HUES64 (cell line): Measurements from ENCODE around the gene RPGRIP1.
"Not testable (repeated sequence)": the region's sequence is repeated elsewhere in the genome, so short reads cannot be mapped to it uniquely, and the experiment has no call there.

Source experiments
- H3K27ac ChIP-seq: 2 replicates; pipeline ENCODE4 v1.7.0; 2013; ENCODE audit warnings: low read depth, low read length, inconsistent platforms
- H3K27me3 ChIP-seq: 2 replicates; pipeline ENCODE4 v1.6.1; 2013; ENCODE audit warnings: mild to moderate bottlenecking, low read length; ENCODE audit not compliant: insufficient read depth
- H3K36me3 ChIP-seq: 2 replicates; pipeline ENCODE4 v1.6.1; 2013; ENCODE audit warnings: mild to moderate bottlenecking, low read length; ENCODE audit not compliant: insufficient read depth
- H3K4me1 ChIP-seq: 2 replicates; pipeline ENCODE4 v1.6.1; 2013; ENCODE audit warnings: mild to moderate bottlenecking, low read length, moderate library complexity; ENCODE audit not compliant: insufficient read depth
- H3K4me3 ChIP-seq: 2 replicates; pipeline ENCODE4 v1.5.1; 2013; ENCODE audit warnings: mild to moderate bottlenecking, low read length, moderate library complexity
- H3K9ac ChIP-seq: 2 replicates; pipeline ENCODE4 v1.6.1; 2013; ENCODE audit warnings: mild to moderate bottlenecking, low read depth, low read length
- H3K9me3 ChIP-seq: 2 replicates; pipeline ENCODE4 v1.6.1; 2013; ENCODE audit warnings: low read depth, low read length; ENCODE audit not compliant: insufficient read depth
- WGBS: fragments of 150-250, 120-280 bp; methylation state at CpG from one replicate; pipeline ENCODE4 v1.1.7; 2013; ENCODE audit warnings: missing lambda C conversion rate; 5-methylcytosine and 5-hydroxymethylcytosine counted together

Gene RPGRIP1

DNA sequence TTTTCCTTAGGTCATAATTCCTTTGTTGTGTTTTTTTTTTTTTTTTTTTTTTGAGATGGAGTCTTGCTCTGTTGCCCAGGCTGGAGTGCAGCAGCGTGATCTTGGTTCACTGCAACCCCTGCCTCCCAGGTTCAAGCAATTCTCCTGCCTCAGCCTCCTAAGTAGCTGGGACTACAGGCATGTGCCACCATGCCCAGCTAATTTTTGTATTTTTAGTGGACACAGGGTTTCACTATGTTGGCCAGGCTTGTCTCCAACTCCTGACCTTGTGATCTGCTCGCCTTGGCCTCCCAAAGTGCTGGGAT lies 22.9 kb downstream of the RPGRIP1 start:
- 99% methylated on average over 2 of the region's 2 CpGs for WGBS
- H3K4me3 ChIP-seq, H3K9ac ChIP-seq, H3K9me3 ChIP-seq, H3K27ac ChIP-seq, H3K36me3 ChIP-seq: not testable (repeated sequence)
- peaks cover 10% of the 10 kb centered on the region for H3K4me1 ChIP-seq
- peaks cover 13% of the 10 kb centered on the region for H3K27me3 ChIP-seq

DNA sequence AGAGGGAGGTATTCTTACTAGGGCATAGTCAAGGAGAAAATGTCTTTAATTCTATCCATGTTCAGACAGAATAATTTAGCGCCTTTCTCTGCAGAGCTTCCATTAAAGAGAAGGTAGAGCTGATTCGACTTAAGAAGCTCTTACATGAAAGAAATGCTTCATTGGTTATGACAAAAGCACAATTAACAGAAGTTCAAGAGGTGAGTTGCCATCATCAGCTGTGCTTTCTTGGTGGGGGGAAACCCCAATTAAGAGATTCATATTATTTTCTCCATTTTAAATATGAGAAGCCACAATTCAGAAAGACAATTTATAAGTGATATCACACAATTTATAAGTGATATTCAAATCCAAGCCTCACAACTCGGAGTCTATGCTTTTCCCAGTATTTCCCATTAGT lies 27.8 kb downstream of the RPGRIP1 start:
- WGBS = 90% methylated on average over 2 of the region's 3 CpGs
- peak overlapping the region; percentile 67 for H3K4me3 ChIP-seq
- H3K27me3 ChIP-seq = no peaks in the 10 kb centered on the region
- no peaks in the 10 kb centered on the region for H3K36me3 ChIP-seq
- peak overlapping the region; percentile 90 for H3K27ac ChIP-seq
- no peaks in the 10 kb centered on the region for H3K9me3 ChIP-seq
- H3K9ac ChIP-seq = peak overlapping the region; percentile 94
- peaks cover 21% of the 10 kb centered on the region for H3K4me1 ChIP-seq

DNA sequence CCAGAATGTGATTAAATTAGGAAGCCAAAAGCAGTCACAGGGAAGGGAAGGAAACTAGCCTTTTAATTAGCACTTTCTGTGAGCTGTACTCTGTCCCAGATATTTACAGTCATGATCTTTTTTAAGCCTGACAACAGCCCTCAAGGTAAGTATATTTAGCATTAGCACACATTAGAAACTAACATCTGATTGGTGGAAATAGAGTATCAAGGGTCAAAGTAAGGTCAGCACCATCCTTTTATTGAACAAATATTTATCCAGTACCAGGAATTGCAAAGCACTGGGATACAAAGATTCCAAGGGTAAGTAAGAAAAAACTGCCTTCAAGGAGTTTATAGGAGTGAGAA lies 28.2 kb downstream of the RPGRIP1 start:
- Histone ChIP-seq H3K27me3 (no peaks in the 10 kb centered on the region), H3K9me3 (no peaks in the 10 kb centered on the region), H3K4me1 (peaks cover 21% of the 10 kb centered on the region), H3K4me3 (peak overlapping the region; percentile 67), H3K9ac (peak overlapping the region; percentile 94), H3K36me3 (no peaks in the 10 kb centered on the region), H3K27ac (peak overlapping the region; percentile 90)

DNA sequence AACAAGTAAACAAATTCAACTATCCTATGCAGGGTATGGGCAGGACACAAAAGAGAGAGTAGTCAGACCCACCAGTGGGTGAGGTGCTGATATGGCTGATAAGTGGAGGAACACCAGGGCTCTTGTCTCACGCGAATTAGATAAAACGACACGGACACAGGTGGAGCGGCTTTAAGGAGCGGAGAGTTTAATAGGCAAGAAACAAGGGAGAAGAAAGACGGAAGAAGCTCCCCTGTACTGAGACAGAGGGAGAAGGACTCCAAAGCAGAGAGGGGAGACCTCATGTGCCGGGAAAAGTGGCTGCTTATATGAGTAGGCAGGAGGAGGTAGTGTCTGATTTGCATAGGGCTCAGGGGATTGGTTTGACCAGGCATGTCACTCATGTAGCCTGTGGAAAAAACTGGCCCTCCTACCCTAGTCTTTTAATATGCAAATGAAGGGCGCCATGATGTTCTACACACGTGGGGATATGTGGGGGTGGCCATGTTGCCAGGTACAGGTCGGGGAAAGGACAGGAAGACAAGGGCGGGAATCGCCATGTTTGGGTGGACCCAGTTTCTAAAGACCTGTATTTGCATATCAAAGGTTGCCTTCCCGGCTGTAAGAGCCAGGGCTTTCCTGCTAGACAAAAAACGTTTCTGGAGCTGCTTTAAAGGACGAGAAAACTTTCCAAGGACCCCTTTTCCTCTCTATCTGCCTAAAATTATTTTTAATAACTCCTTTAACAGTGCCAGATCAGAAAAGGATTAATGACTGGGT lies 28.8 kb downstream of the RPGRIP1 start:
- Histone ChIP-seq H3K4me3 (peak overlapping the region; percentile 67), H3K27ac (peak overlapping the region; percentile 93), H3K27me3 (no peaks in the 10 kb centered on the region), H3K9ac (peak overlapping the region; percentile 94), H3K36me3 (no peaks in the 10 kb centered on the region), H3K4me1 (peaks cover 21% of the 10 kb centered on the region), H3K9me3 (no peaks in the 10 kb centered on the region)
- under 1% methylated on average over 16 of the region's 16 CpGs for WGBS

DNA sequence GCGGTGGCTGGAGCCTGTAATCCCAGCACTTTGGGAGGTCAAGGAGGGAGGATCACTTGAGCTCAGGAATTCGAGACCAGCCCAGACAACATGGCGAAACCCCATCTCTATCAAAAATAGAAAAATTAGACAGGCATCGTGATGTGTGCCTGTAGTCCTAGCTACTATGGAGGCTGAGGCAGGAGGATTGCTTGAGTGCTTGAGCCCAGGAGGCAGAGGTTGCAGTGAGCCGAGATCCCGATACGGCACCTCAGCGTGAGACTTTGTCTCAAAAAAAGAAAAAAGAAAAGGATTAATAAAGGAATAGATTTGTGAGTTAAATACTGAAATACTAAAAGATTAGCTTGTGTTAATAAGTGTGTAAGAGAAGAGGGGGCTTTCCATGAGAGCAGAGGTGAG lies 29.4 kb downstream of the RPGRIP1 start:
- Histone ChIP-seq H3K27ac (peak overlapping the region; percentile 93), H3K27me3 (no peaks in the 10 kb centered on the region), H3K36me3 (no peaks in the 10 kb centered on the region), H3K4me3 (peak overlapping the region; percentile 35), H3K4me1 (peaks cover 21% of the 10 kb centered on the region), H3K9ac (peak overlapping the region; percentile 82), H3K9me3 (no peaks in the 10 kb centered on the region)
- WGBS = 59% methylated on average over 8 of the region's 8 CpGs

DNA sequence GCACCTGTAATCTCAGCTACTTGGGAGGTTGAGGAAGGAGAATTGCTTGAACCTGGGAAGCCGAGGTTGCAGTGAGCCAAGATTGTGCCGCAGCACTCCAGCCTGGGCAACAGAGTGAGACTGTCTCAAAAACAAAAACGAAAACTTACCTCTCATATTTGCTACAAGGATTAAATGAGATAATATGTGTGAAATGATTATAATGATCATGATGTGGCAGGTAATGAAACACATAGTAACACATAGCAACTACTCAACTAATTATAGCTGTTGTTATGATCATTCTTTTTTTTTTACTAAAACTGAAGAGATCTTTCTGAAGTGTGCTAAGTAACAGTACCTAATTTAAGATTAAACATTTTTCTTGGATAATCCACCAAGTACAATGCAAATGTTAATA lies 30.1 kb downstream of the RPGRIP1 start:
- Histone ChIP-seq H3K27me3 (no peaks in the 10 kb centered on the region), H3K9me3 (no peaks in the 10 kb centered on the region), H3K36me3 (no peaks in the 10 kb centered on the region), H3K27ac (no peak overlapping the region), H3K9ac (no peak overlapping the region), H3K4me3 (no peak overlapping the region), H3K4me1 (peaks cover 21% of the 10 kb centered on the region)
- WGBS = 100% methylated on average over 1 of the region's 3 CpGs

DNA sequence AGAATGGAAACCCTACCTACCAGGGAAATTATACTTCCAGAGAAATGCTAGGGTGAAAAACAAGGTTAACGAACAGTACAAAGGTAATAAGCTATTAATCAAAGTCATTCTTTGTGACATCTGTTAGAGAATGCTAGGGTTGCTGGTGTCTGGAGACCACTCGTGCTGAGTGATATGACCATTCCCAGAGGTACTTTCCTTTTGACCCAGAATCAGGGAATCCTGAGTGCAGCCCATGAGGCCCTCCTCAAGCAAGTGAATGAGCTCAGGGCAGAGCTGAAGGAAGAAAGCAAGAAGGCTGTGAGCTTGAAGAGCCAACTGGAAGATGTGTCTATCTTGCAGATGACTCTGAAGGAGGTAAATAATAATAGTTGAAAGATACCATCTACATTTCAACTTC lies 31.7 kb downstream of the RPGRIP1 start:
- Histone ChIP-seq H3K9me3 (no peaks in the 10 kb centered on the region), H3K4me3 (no peak overlapping the region), H3K27me3 (no peaks in the 10 kb centered on the region), H3K27ac (no peak overlapping the region), H3K4me1 (peaks cover 21% of the 10 kb centered on the region), H3K9ac (no peak overlapping the region), H3K36me3 (no peaks in the 10 kb centered on the region)
- 88% methylated on average over 2 of the region's 2 CpGs for WGBS

DNA sequence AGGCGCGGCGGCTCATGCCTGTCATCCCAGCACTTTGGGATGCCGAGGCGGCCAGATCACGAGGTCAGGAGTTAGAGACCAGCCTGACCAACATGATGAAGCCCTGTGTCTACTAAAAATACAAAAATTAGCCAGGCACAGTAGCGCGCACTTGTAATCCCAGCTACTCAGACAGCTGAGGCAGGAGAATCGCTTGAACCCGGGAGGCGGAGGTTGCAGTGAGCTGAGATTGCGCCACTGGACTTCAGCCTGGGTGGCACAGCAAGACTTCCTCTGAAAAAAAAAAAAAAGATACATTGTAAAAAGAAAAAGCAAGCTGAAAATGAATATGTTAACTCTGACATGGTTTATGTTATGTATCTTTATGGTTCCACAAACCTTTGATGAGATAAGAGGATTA lies 33.6 kb downstream of the RPGRIP1 start:
- Histone ChIP-seq H3K9me3 (no peaks in the 10 kb centered on the region), H3K4me1 (peaks cover 7% of the 10 kb centered on the region)
- WGBS = 94% methylated on average over 12 of the region's 12 CpGs

DNA sequence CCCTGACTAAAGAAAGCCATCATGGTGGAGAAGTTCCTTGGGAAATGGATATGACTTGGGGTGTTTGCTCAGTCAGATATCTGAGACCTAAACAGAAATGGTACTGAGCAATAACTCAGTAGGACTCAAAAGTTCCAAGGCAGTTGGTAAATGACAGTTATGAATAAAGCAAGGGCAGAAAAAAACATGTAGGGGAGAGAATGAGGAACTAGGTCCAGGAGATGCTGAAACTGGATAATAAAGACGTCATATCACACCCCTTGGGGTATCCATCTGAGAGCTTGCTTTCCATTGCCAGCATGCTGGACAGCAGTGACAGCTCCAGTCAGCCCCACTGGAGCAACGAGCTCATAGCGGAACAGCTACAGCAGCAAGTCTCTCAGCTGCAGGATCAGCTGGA lies 37.5 kb downstream of the RPGRIP1 start:
- Histone ChIP-seq H3K9ac (no peak overlapping the region), H3K27me3 (no peaks in the 10 kb centered on the region), H3K9me3 (no peaks in the 10 kb centered on the region), H3K36me3 (no peaks in the 10 kb centered on the region), H3K4me1 (peaks cover 6% of the 10 kb centered on the region), H3K4me3 (no peak overlapping the region), H3K27ac (no peak overlapping the region)
- WGBS = 85% methylated on average over 3 of the region's 3 CpGs

More for the DNA sequence above, 33.6 kb downstream of the RPGRIP1 start:
- no peak overlapping the region for H3K4me3 ChIP-seq
- no peak overlapping the region for H3K27ac ChIP-seq
- no peaks in the 10 kb centered on the region for H3K36me3 ChIP-seq
- H3K9ac ChIP-seq = no peak overlapping the region
- H3K27me3 ChIP-seq = no peaks in the 10 kb centered on the region

DNA sequence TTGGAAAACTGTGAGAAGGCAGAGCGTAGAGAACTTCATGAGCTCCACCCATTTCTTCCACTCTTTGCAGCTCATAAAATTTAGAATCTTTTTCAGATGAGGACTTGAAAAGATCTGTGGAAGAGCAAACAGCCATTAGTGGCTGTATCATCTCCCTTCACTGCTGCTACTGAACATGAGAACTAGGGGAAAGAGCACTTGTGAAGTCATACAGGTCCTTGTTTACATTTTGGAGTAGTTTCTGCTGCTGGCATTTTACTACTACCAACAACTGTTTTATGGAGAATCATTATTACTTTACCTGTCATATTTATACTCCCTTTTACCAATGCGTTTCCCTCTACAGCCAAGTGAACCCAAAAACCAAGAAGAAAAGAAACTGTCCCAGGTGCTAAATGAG lies 41.0 kb downstream of the RPGRIP1 start:
- Histone ChIP-seq H3K4me3 (no peak overlapping the region), H3K36me3 (no peaks in the 10 kb centered on the region), H3K27me3 (no peaks in the 10 kb centered on the region), H3K4me1 (peaks cover 6% of the 10 kb centered on the region), H3K27ac (no peak overlapping the region), H3K9ac (no peak overlapping the region), H3K9me3 (no peaks in the 10 kb centered on the region)
- 94% methylated on average over 2 of the region's 2 CpGs for WGBS

DNA sequence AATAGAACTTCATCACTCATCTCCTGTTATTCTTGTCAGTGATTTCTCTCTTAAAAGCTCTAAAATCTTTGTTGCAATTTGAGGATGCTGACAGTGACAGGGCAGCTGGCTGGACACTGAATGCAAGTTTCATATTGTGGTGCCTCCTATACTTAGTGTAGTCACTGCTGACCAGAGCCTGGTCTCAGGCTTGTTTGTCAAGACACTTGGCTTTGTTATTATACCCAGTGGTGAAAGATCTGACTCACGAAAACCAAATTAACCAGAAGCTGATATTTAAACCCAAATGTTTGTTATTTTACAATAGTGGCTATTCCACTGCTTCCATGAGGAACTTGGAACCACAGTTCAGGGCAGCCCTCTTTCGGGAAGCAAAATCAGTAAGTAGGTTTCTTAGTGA lies 42.8 kb downstream of the RPGRIP1 start:
- H3K36me3 ChIP-seq = no peaks in the 10 kb centered on the region
- H3K9ac ChIP-seq = no peak overlapping the region
- peaks cover 6% of the 10 kb centered on the region for H3K4me1 ChIP-seq
- WGBS = 75% methylated on average over 2 of the region's 2 CpGs
- no peaks in the 10 kb centered on the region for H3K9me3 ChIP-seq
- no peak overlapping the region for H3K27ac ChIP-seq
- H3K4me3 ChIP-seq = no peak overlapping the region
- H3K27me3 ChIP-seq = no peaks in the 10 kb centered on the region

DNA sequence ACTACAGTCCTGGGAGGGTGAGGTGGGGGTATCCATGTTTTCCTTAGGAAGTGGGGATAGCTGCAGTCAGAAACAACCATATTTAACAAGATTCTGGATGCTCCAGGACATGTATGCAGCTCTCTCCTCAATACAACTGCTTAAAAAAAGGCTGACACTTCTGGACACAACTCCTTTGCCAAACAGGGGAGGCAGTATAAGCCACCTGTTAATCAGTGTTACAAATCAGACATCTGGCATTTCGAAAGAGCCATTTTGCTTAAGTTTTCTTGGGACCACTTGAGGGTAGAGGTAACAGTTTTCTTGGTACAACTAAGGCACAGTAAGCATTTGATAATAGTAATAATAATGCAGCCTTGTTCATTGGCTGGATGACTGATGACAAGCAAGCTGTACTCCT lies 47.1 kb downstream of the RPGRIP1 start:
- Histone ChIP-seq H3K4me1 (no peaks in the 10 kb centered on the region), H3K27me3 (no peaks in the 10 kb centered on the region), H3K9me3 (no peaks in the 10 kb centered on the region), H3K27ac (no peak overlapping the region), H3K9ac (no peak overlapping the region), H3K36me3 (no peaks in the 10 kb centered on the region), H3K4me3 (no peak overlapping the region)
- WGBS = 93% methylated on average over 1 of the region's 1 CpG
